Gastrocnemius medialis (tissue), 4 donors: Measurements from ENCODE around the gene SESTD1.

Source experiments
- CTCF ChIP-seq, 5 experiments: fragments of 450-650 bp in 3 of 5; fragments of 200-600 bp in 2 of 5; sonication (generic) in 2 of 5; IDR thresholded peaks in 4 of 5; conservative IDR thresholded peaks in 1 of 5; 1 replicate in 4 of 5; 2 replicates in 1 of 5; pipeline ENCODE4 v1.5.1; 2016 to 2019; ENCODE audit warnings: antibody characterized with exemption in 5 of 5, mild to moderate bottlenecking in 3 of 5, moderate library complexity in 3 of 5
- POLR2A ChIP-seq, 2 donors: fragments of 450-650 bp; IDR thresholded peaks; one replicate each; pipeline ENCODE4 v1.6.1; 2017; ENCODE audit warnings: antibody characterized with exemption in 2 of 2, mild to moderate bottlenecking in 2 of 2, moderate library complexity in 2 of 2

GRCh38 chr2:179274749-179275148 is 10.1 kb upstream of the SESTD1 start:
- TF ChIP-seq CTCF (IDR thresholded peaks at IDR 0.05 in 4 of 5, conservative IDR thresholded peaks at IDR 0.05 in 1 of 5) (no peak), POLR2A (IDR thresholded peaks at IDR 0.05) (no peak)
